ENCODE measurements around the gene TUFT1. TPM values are rescaled to one million over a fixed set of nuclear protein-coding genes. Genes with fewer than 3 reads are reported as not detected.

Gene TUFT1
- total and polyA plus RNA-seq, 9 of the 15 experiments (the other 6 are each of a cell fraction or from before 2014, with no cell fraction given), result 0.54 to 2.0 (median 1.7) TPM

- TF ChIP-seq CTCF (IDR thresholded peaks at IDR 0.05 in 2 of 3, conservative IDR thresholded peaks at IDR 0.05 in 1 of 3; ENCODE audit: insufficient read depth in 2 of 3, low read depth in 1 of 3, low read length in 3 of 3) (0 out of 6 replicates have a peak, but pooled peaks of 1 of the 3 experiments have one; percentile 2), SREBF1 (IDR thresholded peaks at IDR 0.05; ENCODE audit: borderline replicate concordance, low read depth, low read length) (no peak), HOXB6 (CRISPR knock-in tag; IDR thresholded peaks at IDR 0.05; ENCODE audit: borderline replicate concordance) (no peak), ZNF77 (CRISPR knock-in tag; IDR thresholded peaks at IDR 0.05) (no peak), NONO (IDR thresholded peaks at IDR 0.05; ENCODE audit: low read depth in 2 of 2, low read length in 1 of 2) (peak in 1 of 2 experiments; percentile 66; a peak in 1 of 4 replicates), NCOR1 (IDR thresholded peaks at IDR 0.05) (peak; percentile 99), KDM5B (IDR thresholded peaks at IDR 0.05; ENCODE audit: insufficient replicate concordance, low read depth, low read length) (no peak), KHSRP (IDR thresholded peaks at IDR 0.05) (peak; percentile 64; the same call in 1 of the 2 replicates), HDGF (IDR thresholded peaks at IDR 0.05) (no peak), CHD4 (IDR thresholded peaks at IDR 0.05; ENCODE audit: insufficient read depth, insufficient replicate concordance, low read depth, low read length, poor library complexity, severe bottlenecking) (no peak), NRF1 (conservative IDR thresholded peaks at IDR 0.05 in 1 of 2, IDR thresholded peaks at IDR 0.05 in 1 of 2) (no peak), NUFIP1 (IDR thresholded peaks at IDR 0.05; ENCODE audit: partially characterized antibody) (no peak), NR2C1 (IDR thresholded peaks at IDR 0.05) (0 out of 2 replicates have a peak, but pooled peaks have one; percentile 35), NR2C1 (tag; IDR thresholded peaks at IDR 0.05) (0 out of 2 replicates have a peak, but pooled peaks have one; percentile 21), ZNF311 (CRISPR knock-in tag; IDR thresholded peaks at IDR 0.05) (peak; percentile 67), TARDBP (IDR thresholded peaks at IDR 0.05) (no peak), ZNF507 (tag; conservative IDR thresholded peaks at IDR 0.05) (no peak), ELF4 (CRISPR knock-in tag; IDR thresholded peaks at IDR 0.05) (peak; percentile 83)
- TF ChIP-seq, protein P1, sequence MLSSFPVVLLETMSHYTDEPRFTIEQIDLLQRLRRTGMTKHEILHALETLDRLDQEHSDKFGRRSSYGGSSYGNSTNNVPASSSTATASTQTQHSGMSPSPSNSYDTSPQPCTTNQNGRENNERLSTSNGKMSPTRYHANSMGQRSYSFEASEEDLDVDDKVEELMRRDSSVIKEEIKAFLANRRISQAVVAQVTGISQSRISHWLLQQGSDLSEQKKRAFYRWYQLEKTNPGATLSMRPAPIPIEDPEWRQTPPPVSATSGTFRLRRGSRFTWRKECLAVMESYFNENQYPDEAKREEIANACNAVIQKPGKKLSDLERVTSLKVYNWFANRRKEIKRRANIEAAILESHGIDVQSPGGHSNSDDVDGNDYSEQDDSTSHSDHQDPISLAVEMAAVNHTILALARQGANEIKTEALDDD (IDR thresholded peaks at IDR 0.05), result peak; percentile 74
These were observed 56.3 kb downstream of the TUFT1 start (continued) for GRCh38 chr1:151596166-151596953.

All from K562 (cell line).